GM21447 (cell line): ENCODE results near the gene TIMP2.

Source experiments
- ATAC-seq: cut with Tn5 transposase; IDR thresholded peaks from one replicate; pipeline ENCODE4 v1.9.1; 2021; ENCODE audit not compliant: unreplicated experiment

TIMP2 gene

GRCh38 chr17:78819806-78820792 lies 105.1 kb downstream of the TIMP2 start:
- no peak for ATAC-seq

GRCh38 chr17:78819402-78819801 lies 105.8 kb downstream of the TIMP2 start:
- no peak for ATAC-seq

DNA sequence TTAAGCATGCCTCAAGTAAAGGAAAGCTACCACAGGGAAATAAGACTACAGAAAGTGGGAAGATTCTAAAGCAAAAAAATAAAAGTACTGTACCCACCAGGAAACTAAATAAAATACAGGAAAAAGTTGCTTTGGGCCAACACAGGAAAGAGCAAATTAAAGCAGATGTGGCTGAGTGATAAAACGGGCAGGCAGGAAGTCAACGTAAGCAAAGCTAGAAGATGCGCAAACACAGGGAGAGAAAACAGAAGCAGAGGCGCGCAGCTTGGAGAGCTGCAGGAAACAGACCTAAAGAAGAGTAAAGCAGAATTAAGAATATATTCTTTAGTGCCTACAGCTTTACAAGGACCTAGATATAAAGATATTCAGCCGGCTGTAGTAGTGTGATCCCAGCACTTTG lies 106.3 kb downstream of the TIMP2 start:
- ATAC-seq, result no peak

DNA sequence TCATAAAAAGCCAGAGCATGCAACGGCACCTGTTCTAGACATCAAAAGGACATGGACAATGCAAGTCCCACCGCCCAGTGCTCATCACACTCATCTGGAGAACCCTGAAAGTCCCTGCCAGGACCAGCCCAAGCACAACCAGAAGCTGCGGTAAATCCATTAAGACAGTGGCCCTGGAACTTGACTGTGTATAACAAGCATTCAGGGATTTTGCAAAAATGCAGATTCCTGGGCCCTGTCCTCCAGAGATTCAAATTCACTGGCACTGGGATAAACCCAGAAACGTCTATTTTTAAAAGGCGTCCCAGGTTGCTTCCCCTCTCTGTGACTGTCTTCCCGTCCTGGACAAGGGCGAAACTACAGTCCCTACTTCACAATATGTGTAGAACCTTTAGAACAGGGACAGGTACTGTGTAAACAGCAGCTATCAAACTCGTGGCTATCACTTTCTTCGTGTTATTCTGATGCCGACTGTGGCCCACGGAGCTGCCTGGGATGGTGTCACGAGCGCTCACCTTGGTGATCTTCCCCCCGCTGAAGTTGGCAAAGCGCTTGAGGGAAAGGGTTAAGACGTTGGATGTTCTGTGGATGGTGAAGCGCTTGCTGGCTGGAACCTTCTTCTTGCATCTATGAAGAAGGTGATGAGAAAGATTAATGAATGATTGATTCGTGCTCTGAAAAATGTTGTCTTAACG lies 106.9 kb downstream of the TIMP2 start:
- no peak for ATAC-seq

DNA sequence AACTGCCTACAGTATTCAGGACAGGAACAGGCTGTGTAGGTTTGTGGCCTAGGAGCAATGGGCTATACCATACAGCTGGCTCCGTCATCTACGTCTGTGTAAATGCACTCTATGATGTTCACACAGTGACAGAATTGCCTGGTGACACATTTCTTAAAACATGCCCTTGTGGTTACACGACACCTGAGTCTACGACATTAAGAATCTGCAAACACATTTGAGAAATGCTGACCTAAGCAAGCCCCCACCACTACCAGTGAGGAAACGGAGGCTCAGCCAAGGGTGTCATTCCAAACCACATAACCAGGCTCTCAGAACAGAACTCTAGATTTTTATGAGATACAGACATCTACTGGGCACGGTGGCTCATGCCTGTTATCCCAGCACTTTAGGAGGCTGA lies 108.1 kb downstream of the TIMP2 start:
- ATAC-seq, result no peak

DNA sequence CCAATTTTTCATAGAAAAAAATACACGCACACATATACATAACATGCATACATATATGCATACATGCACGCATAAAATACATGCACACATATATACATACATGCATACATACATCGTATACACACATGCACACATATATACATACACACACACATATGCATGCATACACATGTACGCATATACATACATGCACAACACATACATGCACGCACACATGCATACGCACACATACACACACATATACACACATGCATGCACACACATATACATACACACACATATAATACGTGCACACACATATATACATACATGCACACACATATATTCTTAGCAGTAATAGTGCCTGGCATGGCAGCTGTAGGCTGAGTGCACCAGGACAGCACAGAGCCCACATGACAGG lies 109.5 kb downstream of the TIMP2 start:
- no peak for ATAC-seq

- no peak for ATAC-seq
Measured at GRCh38 chr17:78812855-78813254, 112.3 kb downstream of the TIMP2 start.

DNA sequence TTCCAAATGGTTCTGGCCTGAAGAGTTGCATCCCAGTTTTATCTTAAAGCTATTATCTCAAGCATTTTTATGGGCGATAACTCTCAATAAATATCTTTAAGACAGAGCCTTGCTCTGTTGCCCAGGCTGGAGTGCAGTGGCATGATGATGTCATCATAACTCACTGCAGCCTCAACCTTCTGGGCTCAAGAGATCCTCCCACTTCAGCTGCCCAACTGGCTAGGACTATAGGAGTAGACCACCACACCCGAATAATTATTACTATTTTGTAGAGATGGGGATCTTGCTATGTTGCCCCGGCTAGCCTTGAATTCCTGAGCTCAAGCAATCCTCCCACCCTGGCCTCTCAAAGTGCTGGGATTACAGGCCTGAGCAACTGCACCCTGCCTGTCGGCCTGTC lies 117.0 kb downstream of the TIMP2 start:
- ATAC-seq, result no peak

- ATAC-seq, result no peak
Measured at GRCh38 chr17:78806451-78806850, 118.7 kb downstream of the TIMP2 start.

DNA sequence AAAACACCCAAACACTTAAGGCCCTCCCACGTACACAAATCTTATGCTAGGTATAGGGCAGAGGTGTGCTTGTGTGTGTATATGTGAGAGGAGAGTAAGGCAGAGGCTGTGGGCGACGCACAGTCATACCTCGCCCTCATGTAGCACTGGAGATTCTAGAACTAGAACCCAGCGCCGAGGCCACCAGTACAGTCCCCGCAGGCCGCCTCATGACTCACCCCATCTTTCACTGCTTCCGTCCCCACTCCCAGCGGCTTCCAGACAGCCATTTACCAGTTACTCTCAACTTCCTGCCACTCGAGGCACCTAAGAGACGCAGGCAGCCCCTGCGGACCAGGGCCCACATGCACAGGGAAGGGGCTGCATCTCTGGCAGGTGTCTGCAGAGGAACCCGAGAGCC lies 119.9 kb downstream of the TIMP2 start:
- ATAC-seq, result no peak

DNA sequence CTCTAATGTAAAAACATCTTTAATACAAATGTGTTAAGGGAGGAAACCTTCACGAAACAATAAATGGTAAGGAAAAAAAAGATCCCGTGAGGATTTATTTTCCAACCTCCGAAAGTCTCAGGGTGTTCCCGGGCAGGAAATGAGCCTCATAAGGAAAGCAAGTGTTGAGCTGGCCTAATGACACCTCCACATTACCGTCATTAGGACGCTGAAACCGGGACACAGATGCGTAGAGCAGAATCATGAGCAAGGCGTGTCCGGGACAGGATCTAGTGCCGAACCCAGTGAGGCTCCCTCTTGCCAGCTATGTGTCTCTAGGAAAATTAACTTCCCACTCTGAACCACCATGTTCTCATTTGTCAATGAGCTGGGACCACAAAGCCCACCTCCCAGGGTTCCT lies 120.4 kb downstream of the TIMP2 start:
- no peak for ATAC-seq

DNA sequence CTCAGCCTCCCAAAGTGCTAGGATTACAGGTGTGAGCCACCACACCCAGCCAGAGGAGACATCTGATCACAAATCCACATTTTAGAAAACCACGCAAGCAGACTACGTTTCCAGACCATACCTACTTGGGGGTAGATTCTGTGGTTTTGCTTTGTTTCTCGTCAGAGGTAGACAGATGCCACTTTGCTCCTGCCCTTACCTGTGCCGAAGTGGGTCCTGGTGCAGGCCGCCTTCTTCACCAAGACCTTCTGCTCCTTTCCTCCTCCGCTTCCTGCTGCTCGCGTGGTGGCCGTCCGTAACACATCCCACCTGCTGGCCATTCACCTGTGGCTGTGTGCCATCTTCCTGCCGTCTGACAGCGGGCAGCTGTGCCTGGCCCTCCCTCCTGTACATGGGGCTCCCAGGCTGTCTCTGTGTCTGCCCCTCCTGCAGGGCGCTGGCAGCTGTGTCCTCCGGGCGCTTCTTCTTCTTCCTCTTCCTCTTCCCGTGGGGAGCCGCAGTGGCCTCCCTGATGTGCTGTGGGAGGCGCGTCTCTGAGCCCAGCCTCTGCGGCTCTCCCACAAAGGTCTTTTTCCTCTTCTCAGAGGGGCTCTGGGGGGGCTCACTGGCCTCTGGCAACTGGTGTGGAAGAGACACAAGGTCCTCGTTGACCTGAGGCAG lies 121.9 kb downstream of the TIMP2 start:
- no peak for ATAC-seq
